HT-29 (cell line): ENCODE results near the gene CNNM1. TPM values are rescaled to one million over a fixed set of nuclear protein-coding genes. Genes with fewer than 3 reads are reported as not detected.
A peak's percentile ranks its signal among the peaks of the same experiment; 100 is the strongest.

Source experiments
- DNase-seq: peaks from one replicate; pipeline ENCODE4 v3.0.0-alpha.2; 2015; ENCODE audit warnings: low spot score
- total RNA-seq: library from RNA; depleted of rRNA; stranded (reverse); fragments of >200 nt; shearing (Covaris generic); gene quantifications from 2 replicates; pipeline ENCODE4 v1.2.3, GENCODE V29; 2014

CNNM1 gene
- total RNA-seq, 1 experiment from 2014 or later, result not detected

GRCh38 chr10:99418910-99419624 lies 89.9 kb downstream of the CNNM1 start:
- no peak for DNase-seq

GRCh38 chr10:99419688-99420087 lies 90.5 kb downstream of the CNNM1 start:
- no peak for DNase-seq

GRCh38 chr10:99421233-99421739 lies 92.1 kb downstream of the CNNM1 start:
- no peak for DNase-seq

GRCh38 chr10:99422529-99423096 lies 93.5 kb downstream of the CNNM1 start:
- DNase-seq, result no peak

GRCh38 chr10:99424656-99425055 lies 95.5 kb downstream of the CNNM1 start:
- no peak for DNase-seq

- no peak for DNase-seq
Observed at GRCh38 chr10:99425204-99425603, 96.0 kb downstream of the CNNM1 start.

- no peak for DNase-seq
Observed at GRCh38 chr10:99426689-99427088, 97.5 kb downstream of the CNNM1 start.

GRCh38 chr10:99427566-99428190 lies 98.5 kb downstream of the CNNM1 start:
- DNase-seq, result no peak

- peak; percentile 5 for DNase-seq
Observed at GRCh38 chr10:99429517-99430095, 100.5 kb downstream of the CNNM1 start.

- no peak for DNase-seq
Observed at GRCh38 chr10:99430116-99430450, 100.9 kb downstream of the CNNM1 start.

GRCh38 chr10:99430451-99431189 lies 101.5 kb downstream of the CNNM1 start, which contains the start of gene GOT1:
Gene GOT1, minus strand, starts transcription at chr10:99430624. Its CDS starts 59 bp downstream, at chr10:99430565.
- DNase-seq, result peak; percentile 99

- peak; percentile 52 for DNase-seq
Observed at GRCh38 chr10:99431190-99431760, 102.1 kb downstream of the CNNM1 start.

- DNase-seq, result no peak
Observed at GRCh38 chr10:99432047-99432446, 102.9 kb downstream of the CNNM1 start.

GRCh38 chr10:99432881-99433280 lies 103.7 kb downstream of the CNNM1 start:
- no peak for DNase-seq

GRCh38 chr10:99433378-99434020 lies 104.3 kb downstream of the CNNM1 start:
- DNase-seq, result peak; percentile 18

GRCh38 chr10:99435986-99436638 lies 107.0 kb downstream of the CNNM1 start:
- peak; percentile 73 for DNase-seq

- DNase-seq, result no peak
Observed at GRCh38 chr10:99438890-99439289, 109.7 kb downstream of the CNNM1 start.

GRCh38 chr10:99442394-99442793 lies 113.2 kb downstream of the CNNM1 start:
- DNase-seq, result no peak

GRCh38 chr10:99443500-99443899 lies 114.3 kb downstream of the CNNM1 start:
- DNase-seq, result no peak
